Fibroblast of the aortic adventitia (primary cell): ENCODE results near the gene ZNF628. TPM values are rescaled to one million over a fixed set of nuclear protein-coding genes. Genes with fewer than 3 reads are reported as not detected.
A peak's percentile ranks its signal among the peaks of the same experiment; 100 is the strongest.

Experiments
- DNase-seq: peaks from one replicate; pipeline ENCODE4 v3.0.0-alpha.2; 2010; ENCODE audit warnings: low read depth
- H3K4me3 ChIP-seq: 2 replicates; pipeline ENCODE4 v1.5.1; 2011; ENCODE audit warnings: low read depth, mild to moderate bottlenecking, control low read depth, low read length, moderate library complexity
- CTCF ChIP-seq: IDR thresholded peaks from 2 replicates; pipeline ENCODE4 v1.5.1; 2011; ENCODE audit warnings: mild to moderate bottlenecking, low read length, control low read depth, inconsistent platforms; ENCODE audit not compliant: insufficient read depth
- total RNA-seq: library from RNA; depleted of rRNA; stranded (reverse); fragments of >200 nt; gene quantifications from 2 replicates; pipeline ENCODE4 v1.2.3, GENCODE V29; 2012; ENCODE audit warnings: low replicate concordance

Gene ZNF628
- total RNA-seq, 1 donor: 3.8 TPM

- H3K4me3 ChIP-seq: no peak overlapping the region
- TF ChIP-seq CTCF: no peak
- no peak for DNase-seq
Measured at GRCh38 chr19:55481148-55481793, 4.9 kb downstream of the ZNF628 start.

GRCh38 chr19:55481794-55482155 is 5.4 kb downstream of the ZNF628 start:
- no peak for TF ChIP-seq CTCF
- H3K4me3 ChIP-seq: no peak overlapping the region
- DNase-seq: no peak

GRCh38 chr19:55482156-55482961 is 5.9 kb downstream of the ZNF628 start:
- H3K4me3 ChIP-seq: no peak overlapping the region
- no peak for DNase-seq
- no peak for TF ChIP-seq CTCF

GRCh38 chr19:55482967-55483705 is 6.7 kb downstream of the ZNF628 start:
- TF ChIP-seq CTCF: no peak
- DNase-seq: no peak

GRCh38 chr19:55483706-55484592 is 7.5 kb downstream of the ZNF628 start:
- no peak for TF ChIP-seq CTCF
- DNase-seq: no peak
- H3K4me3 ChIP-seq: peak overlapping the region; percentile 81

More at GRCh38 chr19:55482967-55483705, 6.7 kb downstream of the ZNF628 start:
- no peak overlapping the region for H3K4me3 ChIP-seq
